ENCODE measurements around the gene LBX2.

The LBX2 gene

DNA sequence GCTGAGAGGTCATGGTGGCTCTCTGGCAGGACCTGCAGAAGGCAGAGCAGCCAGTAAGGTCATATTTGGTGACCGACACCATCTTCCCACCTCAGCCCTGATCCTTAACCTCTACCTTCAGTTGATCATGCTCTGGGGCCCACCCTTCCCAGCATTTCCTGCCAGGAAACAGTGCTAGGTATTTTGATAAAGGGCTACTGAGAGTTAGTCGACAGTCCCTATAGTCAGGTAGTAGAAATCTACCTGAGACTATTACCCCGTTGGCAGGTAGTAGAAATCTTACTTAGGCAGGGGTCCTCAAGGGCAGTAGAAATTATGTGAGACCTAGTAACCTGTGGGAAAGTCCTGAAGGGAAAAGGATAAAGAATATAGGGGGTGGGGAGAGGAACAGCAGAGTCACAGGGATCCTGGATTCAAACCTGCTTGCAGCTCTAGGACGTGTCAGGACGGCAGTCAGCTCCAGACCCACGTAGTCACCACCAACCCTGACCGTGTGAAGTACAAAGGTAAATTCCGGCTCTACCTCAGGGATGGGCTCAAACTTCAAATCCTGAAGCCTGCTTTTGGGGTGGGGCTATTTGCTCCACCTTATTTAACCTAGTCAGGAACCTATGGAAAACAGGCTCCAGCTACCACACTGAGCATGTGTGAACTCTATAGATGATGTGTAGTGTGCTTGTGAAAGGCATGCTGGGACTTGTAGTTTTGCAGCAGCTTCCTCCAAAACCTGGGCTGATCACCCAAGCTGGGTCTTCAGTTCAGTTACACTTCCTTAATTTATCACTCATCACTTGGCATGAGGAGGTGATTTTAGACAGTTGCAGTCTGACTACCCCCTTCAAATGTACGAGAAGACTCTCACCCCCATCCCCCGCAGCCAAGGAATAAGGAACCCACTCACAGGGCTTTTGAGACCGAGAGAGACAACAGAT lies 26.6 kb upstream of the LBX2 start, which contains the start of gene DQX1:
Gene DQX1, minus strand, starts transcription at position 515 of the 932 bp plus-strand sequence. Its CDS starts 502 bp downstream, at position 13.
- DNase-seq (ENCODE audit: low spot score): peak; percentile 50

DNA sequence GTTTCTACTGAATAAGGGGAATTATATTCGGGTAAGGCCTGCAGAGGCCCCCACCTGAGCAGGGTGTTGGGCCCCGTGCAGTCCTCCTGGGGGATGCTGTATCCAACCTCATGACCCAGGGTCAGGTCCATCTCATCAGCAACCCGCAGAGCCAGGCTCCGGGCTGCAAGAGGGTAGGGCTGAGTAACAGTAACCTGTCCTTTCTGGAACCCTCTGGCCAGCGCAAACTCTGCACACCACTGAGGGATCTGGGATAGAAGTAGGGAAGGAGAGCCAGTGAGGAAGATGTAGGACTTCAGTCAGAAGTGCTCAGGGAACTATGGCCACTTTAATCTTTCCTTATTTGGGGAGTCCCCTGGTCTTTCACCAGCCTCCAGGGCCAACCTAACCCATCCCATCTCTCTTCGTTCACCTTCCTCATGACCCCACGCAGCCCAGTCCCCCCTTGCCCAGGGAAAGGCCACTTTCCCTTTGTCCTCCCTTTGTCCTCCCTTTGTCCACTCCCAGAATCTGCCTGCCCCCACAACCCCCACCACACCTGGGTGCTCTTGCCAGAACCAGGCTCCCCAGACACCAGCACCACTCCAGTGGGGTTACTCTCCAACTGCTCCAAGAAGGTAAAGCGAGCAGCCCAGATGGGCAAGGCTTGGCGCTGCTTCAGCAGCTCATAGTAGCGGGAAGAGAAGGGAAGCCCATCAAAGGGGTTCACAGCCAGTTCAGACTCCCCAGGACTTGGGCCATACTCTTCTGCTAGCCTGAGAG lies 25.7 kb upstream of the LBX2 start:
- DNase-seq (ENCODE audit: low spot score): no peak

DNA sequence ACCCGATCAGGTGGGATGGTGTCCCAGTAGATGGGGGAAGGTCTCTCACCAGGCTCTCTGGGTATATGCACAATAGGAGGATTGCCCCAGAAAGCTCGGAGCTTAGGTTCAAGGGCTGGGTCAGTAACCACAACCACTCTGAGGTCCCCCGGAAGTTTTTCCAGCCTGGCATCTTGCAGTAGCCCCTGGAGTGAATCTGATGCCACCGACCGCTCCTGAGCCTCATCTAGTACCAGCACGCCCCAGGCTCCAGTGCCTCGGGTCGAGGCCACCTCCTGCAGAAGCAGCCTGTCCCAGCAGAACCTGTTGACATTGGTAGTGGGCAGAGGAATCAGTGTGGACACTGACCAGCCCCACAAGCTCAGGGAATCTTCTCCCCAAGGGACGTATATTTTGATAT lies 24.6 kb upstream of the LBX2 start:
- no peak for DNase-seq (ENCODE audit: low spot score)

DNA sequence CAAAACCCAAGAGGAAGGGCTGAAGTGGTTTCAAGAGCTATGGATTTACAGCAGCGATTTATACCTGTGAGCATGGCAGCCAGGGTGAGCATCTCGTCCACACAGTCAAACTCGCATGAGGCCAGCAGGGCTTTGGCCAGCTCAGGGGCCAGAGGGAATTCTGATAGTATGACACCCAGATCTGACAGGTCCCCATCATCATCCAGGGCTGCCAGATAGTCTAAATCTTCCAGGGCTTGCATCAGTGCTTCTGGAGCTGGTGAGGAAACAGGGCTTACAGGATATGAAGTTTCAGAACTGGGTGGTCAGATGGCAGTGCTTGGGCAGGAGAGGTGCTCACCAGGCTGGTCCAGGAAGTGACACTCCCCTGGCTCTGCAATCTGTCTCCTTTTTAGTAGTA lies 23.1 kb upstream of the LBX2 start:
- no peak for DNase-seq (ENCODE audit: low spot score)

DNA sequence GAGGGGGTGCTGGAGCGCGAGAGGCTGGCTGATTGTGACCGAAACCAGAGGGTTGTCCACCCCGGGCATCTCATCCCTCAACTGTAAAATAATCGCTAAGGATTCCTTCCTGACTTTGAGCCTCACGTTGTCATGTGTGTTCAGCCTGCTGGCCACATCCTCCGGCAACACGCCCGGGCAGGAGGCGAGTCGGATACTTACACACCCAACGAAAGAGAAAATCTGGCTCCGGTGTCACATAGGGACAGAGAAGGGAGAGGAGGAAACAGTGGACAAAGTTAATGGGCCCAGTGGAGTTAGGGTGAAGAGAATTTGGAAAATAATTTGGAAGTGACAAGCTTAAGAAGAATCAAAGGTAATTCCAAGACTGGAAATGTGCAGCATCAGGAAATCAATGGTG lies 17.2 kb upstream of the LBX2 start:
- DNase-seq (ENCODE audit: low spot score): no peak

DNA sequence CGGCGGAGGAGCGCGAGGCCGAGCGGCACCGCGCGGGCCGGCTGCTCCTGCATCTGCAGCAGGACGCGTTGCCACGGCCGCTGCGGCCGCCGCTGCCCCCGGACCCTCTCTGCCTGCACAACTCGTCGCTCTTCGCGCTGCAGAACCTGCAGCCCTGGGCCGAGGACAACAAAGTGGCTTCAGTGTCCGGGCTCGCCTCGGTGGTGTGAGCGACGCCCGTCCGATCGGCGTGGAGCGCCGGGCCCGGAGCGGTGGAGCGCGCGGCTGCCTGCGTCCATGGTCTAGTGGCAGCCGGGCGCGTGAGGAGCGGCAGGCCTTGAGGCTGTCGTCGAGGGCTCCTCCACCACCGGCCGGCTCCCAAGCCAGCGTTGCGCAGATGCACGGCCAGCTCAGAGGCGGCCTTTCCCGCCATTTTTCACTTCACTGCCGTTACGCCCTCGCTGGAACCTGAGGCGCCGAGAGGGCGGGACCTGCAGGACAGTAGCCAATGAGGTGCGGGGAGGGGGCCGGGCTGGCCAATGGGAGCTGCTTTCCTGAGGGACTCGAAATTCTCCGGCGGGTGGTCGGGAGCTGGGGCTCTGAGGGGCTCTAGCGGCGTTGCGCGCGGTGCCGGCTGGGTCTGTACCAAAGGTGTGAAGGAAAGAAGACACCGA lies 16.7 kb upstream of the LBX2 start:
- peak; percentile 95 for DNase-seq (ENCODE audit: low spot score)

DNA sequence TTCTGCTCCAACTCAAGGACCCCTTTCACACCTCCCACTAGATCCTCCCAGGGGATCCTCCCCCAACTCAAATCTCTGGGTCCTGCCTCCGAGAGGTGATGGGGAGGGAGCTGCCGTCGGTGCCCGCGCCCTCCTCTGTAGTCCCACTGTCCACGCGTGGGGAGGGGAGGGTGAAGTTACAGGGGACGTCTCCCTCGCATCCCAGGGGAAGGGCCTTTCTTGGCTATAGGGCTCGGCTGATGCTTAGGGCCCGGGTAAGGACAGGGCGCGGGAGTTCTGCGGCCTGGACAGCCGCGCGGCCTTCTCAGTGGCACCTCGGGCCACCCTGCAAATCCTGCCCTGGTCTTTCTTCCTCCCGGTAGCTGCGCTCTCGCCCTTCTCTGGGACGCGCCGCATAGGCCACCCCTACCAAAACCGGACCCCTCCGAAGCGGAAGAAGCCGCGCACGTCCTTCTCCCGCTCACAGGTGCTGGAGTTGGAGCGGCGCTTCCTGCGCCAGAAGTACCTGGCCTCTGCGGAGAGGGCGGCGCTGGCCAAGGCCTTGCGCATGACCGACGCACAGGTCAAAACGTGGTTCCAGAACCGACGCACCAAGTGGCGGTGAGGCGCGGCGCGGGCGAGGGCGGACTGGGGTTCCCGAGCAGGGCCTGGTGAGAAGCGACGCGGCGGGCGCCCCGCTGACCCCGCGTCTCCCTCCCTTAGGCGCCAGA lies 16.0 kb upstream of the LBX2 start:
- no peak for DNase-seq (ENCODE audit: low spot score)

DNA sequence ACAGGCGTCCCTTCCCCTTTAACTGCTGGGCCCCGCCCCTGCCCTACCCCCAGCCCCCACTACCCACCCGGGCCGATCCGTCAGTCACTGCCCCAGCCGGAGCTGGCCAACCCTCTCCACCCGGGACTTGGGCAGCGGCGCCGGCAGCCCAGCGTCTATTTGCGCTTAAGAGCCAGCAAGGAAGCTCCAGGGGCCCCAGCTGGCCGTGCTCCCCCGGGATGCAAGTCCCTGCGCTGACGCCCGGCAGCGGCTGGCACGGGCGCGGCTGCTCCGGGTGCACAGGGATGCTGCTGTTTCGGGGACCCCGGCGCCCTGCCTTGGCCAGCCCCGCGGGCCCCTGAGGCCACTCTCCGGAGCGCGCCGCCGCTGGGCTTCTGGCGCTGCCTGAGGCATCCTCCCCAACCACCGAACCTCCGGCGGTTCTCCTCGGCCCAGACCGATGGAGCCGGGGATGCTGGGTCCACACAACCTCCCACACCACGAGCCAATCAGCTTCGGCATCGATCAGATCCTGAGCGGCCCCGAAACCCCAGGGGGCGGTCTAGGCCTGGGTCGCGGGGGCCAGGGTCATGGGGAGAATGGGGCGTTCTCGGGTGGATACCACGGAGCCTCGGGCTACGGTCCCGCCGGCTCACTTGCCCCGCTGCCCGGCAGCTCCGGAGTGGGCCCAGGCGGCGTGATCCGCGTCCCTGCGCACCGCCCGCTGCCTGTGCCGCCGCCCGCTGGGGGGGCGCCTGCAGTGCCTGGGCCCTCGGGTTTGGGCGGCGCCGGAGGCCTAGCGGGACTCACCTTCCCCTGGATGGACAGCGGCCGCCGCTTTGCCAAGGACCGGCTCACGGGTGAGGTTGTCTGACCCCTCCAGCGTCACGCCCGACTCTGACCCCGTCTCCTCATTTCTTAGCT lies 15.2 kb upstream of the LBX2 start, which contains the start of gene TLX2:
Gene TLX2, plus strand, starts transcription at position 83 of the 903 bp plus-strand sequence. Its CDS starts 357 bp downstream, at position 440.
- peak; percentile 55 for DNase-seq (ENCODE audit: low spot score)

DNA sequence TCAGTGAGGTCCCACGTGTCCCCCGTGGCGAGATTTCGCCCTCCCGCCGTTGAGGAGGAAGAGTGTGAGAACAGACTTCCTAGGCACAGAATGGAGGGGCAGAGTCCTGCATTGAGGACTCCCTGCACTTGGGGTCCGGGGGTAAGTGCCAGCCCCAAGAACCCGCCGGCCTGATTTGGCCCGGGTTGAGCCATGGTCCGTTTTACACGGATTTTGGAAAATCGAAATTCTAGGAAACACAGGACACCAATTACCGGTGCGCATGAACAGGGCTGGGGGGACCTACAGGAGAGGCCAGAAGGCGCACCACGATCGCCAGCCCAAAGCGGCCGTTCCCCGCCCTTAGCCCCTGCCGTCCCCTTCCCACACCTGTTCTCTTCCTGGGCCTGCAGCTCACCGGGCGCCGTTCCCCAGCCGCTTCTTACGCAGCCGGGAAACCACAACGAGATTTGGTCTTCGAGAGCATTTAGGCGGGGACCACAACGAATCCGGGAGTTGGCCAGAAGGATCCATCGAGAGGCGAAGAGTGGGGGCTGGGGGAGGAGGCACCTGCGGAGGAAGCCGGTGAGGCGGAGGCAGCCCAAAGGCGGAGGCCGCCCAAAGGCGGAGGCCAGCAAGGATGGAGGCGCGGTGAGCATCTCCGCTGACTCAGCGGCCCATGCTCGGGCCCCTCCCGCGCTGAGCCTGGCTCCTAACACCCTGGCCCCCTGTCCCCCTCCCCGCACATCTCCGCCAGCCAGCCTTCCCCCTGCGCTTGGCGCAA lies 14.4 kb upstream of the LBX2 start:
- peak; percentile 32 for DNase-seq (ENCODE audit: low spot score)

DNA sequence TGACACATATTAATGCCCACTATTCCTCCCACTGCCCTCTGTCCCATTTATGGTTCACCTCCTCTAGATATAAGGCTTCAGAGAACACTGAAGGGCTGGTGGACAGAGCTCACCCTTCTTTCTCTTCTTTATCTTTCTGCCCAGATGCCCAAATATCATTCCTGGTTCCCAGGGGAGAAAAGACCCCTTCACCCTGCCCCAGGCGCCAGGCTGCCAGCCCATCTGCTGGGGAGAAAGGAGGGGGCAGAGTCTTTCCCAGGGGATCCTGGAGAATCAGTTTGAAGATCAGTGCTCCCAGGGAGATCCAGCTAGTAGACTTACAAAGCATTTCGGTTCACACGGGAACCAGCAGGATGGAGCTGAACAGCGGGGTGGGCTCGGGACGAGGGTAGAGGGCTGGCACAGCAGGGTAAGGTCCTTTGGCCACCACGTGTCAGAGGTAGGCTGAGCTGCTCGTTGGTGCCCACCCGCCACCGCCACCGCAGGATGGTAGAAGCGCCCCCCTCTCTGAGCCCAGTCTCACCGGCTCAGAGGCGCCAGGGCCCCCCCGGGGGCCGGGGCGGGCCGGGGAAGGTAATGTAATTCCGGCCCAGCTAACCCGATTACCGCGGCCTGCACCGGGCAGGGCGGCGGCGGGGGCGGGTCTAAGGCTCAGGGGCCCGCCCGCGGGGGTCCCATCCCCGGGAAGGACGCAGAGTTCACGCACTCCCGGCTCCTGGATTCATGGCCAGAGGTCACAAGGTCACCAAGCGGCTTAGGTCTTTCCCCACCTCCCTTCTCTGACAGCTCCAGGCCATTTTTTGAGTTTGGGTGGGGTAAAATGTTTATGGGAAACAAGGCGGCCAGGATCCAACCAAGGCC lies 13.6 kb upstream of the LBX2 start:
- DNase-seq (ENCODE audit: low spot score): peak; percentile 42

DNA sequence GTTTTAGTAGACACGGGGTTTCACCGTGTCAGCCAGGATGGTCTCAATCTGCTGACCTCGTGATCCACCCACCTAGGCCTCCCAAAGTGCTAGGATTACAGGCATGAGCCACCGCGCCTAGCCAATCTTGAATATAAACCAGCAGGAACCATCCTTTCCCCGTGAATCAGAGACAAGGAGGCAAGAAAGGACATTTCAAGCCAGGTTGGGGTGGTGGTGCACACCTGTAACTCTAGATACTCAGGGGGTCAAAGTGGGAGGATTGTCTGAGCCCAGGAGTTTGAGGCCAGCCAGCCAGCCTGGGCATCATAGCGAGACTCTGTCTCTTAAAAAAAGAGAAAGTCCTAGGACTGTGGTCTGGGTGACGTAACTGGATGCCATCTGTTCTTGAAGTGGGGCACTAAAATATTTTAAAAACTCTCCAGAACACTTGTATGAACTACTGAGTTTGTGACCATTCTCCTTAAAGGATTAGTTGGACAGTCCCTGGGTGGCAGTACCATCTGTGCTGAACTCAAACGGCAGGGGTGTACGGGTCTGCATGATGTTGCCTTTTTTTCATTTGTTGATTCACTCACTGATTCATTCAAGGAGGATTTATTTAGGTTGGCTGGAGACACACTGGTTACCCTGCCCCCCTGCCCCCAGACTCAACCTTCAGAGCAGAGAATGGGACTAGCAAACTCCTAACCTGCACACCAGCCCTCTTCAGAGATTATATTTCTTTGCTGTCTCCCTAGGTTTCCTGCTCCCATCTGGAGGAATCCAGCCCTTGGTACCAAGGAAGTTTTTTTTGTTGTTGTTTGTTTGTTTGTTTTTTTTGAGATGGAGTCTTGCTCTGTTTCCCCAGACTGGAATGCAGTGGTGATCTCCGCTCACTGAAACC lies 11.9 kb upstream of the LBX2 start:
- DNase-seq (ENCODE audit: low spot score): no peak

DNA sequence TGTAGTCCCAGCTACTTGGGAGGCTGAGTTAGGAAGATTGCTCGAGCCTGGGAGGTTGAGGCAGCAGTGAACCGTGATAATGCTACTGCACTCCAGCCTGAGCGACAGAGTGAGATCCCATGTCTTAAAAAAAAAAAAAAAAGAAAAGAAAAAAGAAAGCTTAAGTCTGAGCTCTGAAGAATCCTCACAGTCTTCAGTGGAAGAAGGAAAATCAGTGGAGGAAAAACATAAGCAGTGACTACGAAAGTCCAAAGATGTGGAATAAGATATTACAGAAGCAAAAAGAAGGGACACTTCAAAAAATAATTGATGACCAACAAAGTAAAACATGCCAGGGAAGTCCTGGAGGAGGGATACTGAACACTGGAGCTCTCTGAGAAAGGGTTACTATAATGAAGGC lies 10.9 kb upstream of the LBX2 start:
- DNase-seq (ENCODE audit: low spot score): no peak

DNA sequence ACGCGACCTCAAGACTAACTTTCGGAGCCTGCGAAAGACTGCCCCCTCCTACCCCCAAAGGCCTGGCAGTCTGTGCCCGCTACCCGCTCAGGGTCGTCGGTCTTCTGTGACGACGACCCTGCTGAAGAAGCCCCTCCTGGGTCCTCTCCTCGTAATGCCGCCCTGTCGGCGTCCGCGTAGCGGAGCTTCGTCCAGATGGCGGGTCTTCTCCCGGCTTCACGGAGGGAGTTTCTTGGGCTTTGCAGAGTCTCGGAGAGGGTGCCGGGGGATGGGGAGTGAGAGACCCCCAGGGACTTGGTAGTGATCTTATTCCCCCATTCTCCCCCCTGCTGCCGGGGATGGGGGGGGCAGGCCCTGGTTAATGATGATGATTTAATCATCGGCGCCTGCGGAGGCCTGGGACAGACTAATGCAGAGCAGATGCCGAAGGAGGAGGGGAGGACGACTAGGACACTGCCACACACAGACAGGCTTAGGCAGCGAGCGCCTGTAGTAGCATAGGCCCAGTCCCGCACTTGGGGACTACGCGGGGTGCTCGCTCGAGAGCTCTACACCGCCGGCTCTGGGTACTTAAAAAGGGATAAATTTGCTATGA lies 8.6 kb upstream of the LBX2 start:
- no peak for DNase-seq (ENCODE audit: low spot score)

DNA sequence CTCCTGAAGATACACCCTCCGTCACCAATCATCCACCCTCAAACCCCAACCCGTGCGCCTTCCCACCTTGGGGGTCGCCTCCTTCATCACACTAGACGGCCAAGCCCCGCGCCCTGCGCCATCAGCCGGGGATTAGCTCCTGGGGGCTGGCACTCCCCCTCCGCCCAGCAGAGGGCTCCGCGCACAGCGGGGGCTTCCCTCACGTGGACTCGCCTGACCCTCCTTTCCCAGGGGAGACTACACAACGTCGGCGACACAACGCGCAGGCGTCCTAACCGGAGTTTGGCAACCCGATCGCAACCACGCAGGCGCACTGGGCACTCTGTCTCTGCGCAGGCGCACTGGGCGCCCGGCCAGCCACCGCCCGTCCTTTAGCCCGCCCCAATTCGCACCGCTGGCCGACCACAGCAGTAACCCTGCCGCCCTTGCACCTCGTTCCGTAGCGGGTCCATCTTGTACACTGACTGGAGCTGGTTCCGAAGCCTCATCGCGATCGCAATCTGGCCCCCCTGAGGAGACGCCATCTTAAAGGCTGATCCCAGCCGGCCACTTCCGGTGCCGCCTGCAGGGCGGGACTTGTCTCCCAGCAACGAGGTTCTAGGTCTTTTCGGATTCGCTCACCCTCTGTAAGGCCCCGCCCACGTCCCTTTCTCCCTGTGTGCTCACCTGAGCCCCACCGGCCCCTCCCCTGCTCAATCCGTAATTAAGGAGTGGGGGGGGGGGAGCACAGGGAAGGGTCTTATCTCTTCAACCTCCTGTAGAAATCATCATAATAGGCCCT lies 7.9 kb upstream of the LBX2 start, which contains the start of gene PCGF1:
Gene PCGF1, minus strand, starts transcription at position 551 of the 781 bp plus-strand sequence. Its CDS starts 27 bp downstream, at position 524.
- peak; percentile 93 for DNase-seq (ENCODE audit: low spot score)

DNA sequence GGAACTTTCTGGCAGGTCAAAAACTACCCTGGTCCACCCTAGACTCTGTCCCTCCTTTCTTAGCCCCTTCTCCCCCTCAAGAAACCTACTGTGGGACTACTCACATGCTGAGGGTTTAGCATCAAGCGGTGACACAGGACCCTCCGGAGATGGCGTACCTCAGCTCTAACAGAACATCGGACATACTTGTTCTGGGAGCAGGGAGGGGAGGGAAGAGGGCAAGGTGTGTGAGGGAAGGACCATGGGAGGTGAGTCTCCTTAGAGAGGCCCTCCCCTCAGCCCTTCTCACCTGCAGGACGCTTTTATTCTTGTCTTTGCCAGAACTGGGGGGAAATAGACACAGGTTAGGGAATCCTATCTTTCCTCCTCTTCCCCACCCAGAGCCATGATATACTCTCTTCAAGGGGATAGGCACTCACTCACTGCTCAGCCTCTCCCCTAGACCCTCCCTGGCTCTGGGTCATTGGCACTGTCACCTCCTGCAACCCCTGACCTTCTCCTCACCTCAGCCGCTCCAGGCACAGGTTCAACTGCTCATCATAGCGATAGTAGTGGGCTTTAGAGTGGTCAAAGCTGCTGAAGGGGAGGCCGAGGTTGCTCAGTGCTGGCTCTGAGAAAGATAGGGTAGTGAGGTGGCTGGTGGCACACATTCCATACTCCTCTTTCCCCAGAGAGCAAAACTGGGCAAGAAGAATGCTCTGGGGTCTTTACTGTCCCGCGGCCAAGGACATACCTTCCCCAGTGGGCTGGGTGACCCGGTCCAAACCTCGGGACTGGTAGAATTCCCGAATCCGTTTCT lies 6.2 kb upstream of the LBX2 start:
- DNase-seq (ENCODE audit: low spot score): no peak

DNA sequence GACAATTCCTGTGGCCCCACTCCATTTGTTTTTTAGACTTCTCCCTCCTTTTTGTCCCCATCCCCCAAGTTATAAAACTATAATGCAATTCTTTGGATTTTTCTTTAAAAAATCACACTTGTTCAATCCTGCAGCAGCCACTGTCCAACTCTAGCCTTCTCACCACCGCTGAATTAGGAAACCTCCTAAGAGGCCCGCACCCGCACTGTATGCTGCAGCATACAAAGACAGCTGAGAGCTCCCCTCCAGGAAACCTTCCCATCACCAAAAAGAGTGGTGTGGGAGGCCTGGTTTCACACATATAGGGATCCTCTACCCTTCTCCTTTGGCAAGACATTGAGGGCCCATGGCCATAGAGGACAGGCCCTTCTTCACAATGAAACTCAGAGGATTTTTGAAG lies 5.2 kb upstream of the LBX2 start:
- no peak for DNase-seq (ENCODE audit: low spot score)
